Osteocyte (in vitro differentiated cells): Measurements from ENCODE around the gene OR1Q1. TPM values are rescaled to one million over a fixed set of nuclear protein-coding genes. Genes with fewer than 3 reads are reported as not detected.

Experiments
- DNase-seq: peaks from one replicate; pipeline ENCODE4 v3.0.0; 2021; ENCODE audit warnings: mixed read lengths; ENCODE audit not compliant: unreplicated experiment; ENCODE audit errors: extremely low spot score
- H3K27ac Mint-ChIP-seq: one replicate; pipeline ENCODE4 v1.8.0; 2021; ENCODE audit warnings: mild to moderate bottlenecking, mixed read lengths; ENCODE audit not compliant: unreplicated experiment
- H3K27me3 Mint-ChIP-seq: one replicate; pipeline ENCODE4 v1.8.0; 2021; ENCODE audit warnings: mixed read lengths; ENCODE audit not compliant: unreplicated experiment
- H3K36me3 Mint-ChIP-seq: one replicate; pipeline ENCODE4 v1.8.0; 2021; ENCODE audit warnings: mixed read lengths; ENCODE audit not compliant: unreplicated experiment
- H3K4me1 Mint-ChIP-seq: one replicate; pipeline ENCODE4 v1.8.0; 2021; ENCODE audit warnings: mixed read lengths; ENCODE audit not compliant: unreplicated experiment
- H3K4me3 Mint-ChIP-seq: one replicate; pipeline ENCODE4 v1.8.0; 2021; ENCODE audit warnings: mild to moderate bottlenecking, moderate library complexity, mixed read lengths; ENCODE audit not compliant: unreplicated experiment
- H3K9me3 Mint-ChIP-seq: one replicate; pipeline ENCODE4 v1.8.0; 2021; ENCODE audit warnings: mixed read lengths; ENCODE audit not compliant: unreplicated experiment
- CTCF ChIP-seq: fragments of 200-600 bp; sonication (generic); IDR thresholded peaks from 2 replicates; pipeline ENCODE4 v1.5.0; 2021; ENCODE audit warnings: antibody characterized with exemption, mild to moderate bottlenecking, moderate library complexity
- total RNA-seq: library from RNA; stranded (reverse); gene quantifications from 2 replicates; pipeline ENCODE4 v1.2.1, GENCODE V29; 2021

Gene OR1Q1
- total RNA-seq, 1 donor from 2014 or later = not detected

- no peak overlapping the region for H3K27ac Mint-ChIP-seq
- no peaks in the 10 kb centered on the region for H3K36me3 Mint-ChIP-seq
- no peak for DNase-seq
- no peaks in the 10 kb centered on the region for H3K9me3 Mint-ChIP-seq
- no peak for TF ChIP-seq CTCF
- no peaks in the 10 kb centered on the region for H3K4me1 Mint-ChIP-seq
- H3K4me3 Mint-ChIP-seq = no peak overlapping the region
- peaks cover 13% of the 10 kb centered on the region for H3K27me3 Mint-ChIP-seq
Measured at GRCh38 chr9:122656378-122656777, 41.8 kb downstream of the OR1Q1 start.

GRCh38 chr9:122657527-122657926 lies 43.0 kb downstream of the OR1Q1 start, which contains the start of gene OR1B1:
TSS of gene OR1B1 (minus strand) at chr9:122657627.
- Mint-ChIP-seq H3K9me3 (no peaks in the 10 kb centered on the region), H3K4me1 (no peaks in the 10 kb centered on the region), H3K4me3 (no peak within 1 kb of the TSS), H3K27ac (no peak within 1 kb of the TSS), H3K27me3 (peaks cover 13% of the 10 kb centered on the region), H3K36me3 (no peaks in the 10 kb centered on the region)
- DNase-seq = no peak
- no peak for TF ChIP-seq CTCF

GRCh38 chr9:122661416-122661815 lies 46.9 kb downstream of the OR1Q1 start, which contains the start of gene OR1L1:
TSS of gene OR1L1 (plus strand) at chr9:122661716. CDS start at chr9:122661716, 0 bp downstream.
- no peak for DNase-seq
- Mint-ChIP-seq H3K27me3 (peaks cover 11% of the 10 kb centered on the region), H3K27ac (no peak within 1 kb of the TSS), H3K36me3 (no peaks in the 10 kb centered on the region), H3K9me3 (no peaks in the 10 kb centered on the region), H3K4me1 (no peaks in the 10 kb centered on the region), H3K4me3 (no peak within 1 kb of the TSS)
- TF ChIP-seq CTCF = no peak

Other genes with a start within 250 kb of the OR1Q1 start
- gene PTGS1, start 243.7 kb upstream of the OR1Q1 start, total RNA-seq = 2.5 and 3.1 TPM in 2 replicates
- not detected in 2 replicates for gene OR1J1, start 136.8 kb upstream of the OR1Q1 start, total RNA-seq
- not detected in 2 replicates for gene OR1J2, start 103.9 kb upstream of the OR1Q1 start, total RNA-seq
- not detected in 2 replicates for gene OR1J4, start 95.6 kb upstream of the OR1Q1 start, total RNA-seq
- gene OR1N1, start 87.4 kb upstream of the OR1Q1 start, total RNA-seq = not detected in 2 replicates
- gene OR1N2, start 61.6 kb upstream of the OR1Q1 start, total RNA-seq = not detected in 2 replicates
- gene OR1L8, start 31.4 kb upstream of the OR1Q1 start, total RNA-seq = not detected in 2 replicates
- gene OR1B1, start 42.9 kb downstream of the OR1Q1 start, total RNA-seq = not detected in 2 replicates
- gene OR1L1, start 47.0 kb downstream of the OR1Q1 start, total RNA-seq = not detected in 2 replicates
- not detected in 2 replicates for gene OR1L3, start 60.4 kb downstream of the OR1Q1 start, total RNA-seq
- gene OR1L4, start 109.3 kb downstream of the OR1Q1 start, total RNA-seq = not detected in 2 replicates
- gene OR1L6, start 127.6 kb downstream of the OR1Q1 start, total RNA-seq = not detected in 2 replicates
- not detected in 2 replicates for gene OR5C1, start 174.2 kb downstream of the OR1Q1 start, total RNA-seq
- not detected in 2 replicates for gene OR1K1, start 185.4 kb downstream of the OR1Q1 start, total RNA-seq
- gene PDCL, start 213.8 kb downstream of the OR1Q1 start, total RNA-seq = 27.4 and 30.6 TPM in 2 replicates